Stimulated activated CD4-positive, alpha-beta T cell treated with anti-CD3 and anti-CD28 coated beads, Interleukin-4, amount 100 ng/mL, for 24 hours (primary cell): ENCODE data around the gene GPRC5B.

Experiments used
- DNase-seq: peaks from one replicate; pipeline ENCODE4 v3.0.0-alpha.2; 2020

Gene GPRC5B

GRCh38 chr16:19868421-19868820 lies 16.2 kb downstream of the GPRC5B start:
- DNase-seq: no peak

- no peak for DNase-seq
These were observed 20.1 kb downstream of the GPRC5B start for GRCh38 chr16:19864566-19864965.

- DNase-seq: no peak
These were observed 20.7 kb downstream of the GPRC5B start for GRCh38 chr16:19863990-19864389.

- no peak for DNase-seq
These were observed 22.8 kb downstream of the GPRC5B start for GRCh38 chr16:19861811-19862327.

GRCh38 chr16:19861133-19861532 lies 23.5 kb downstream of the GPRC5B start:
- no peak for DNase-seq

- DNase-seq: no peak
These were observed 24.2 kb downstream of the GPRC5B start for GRCh38 chr16:19860166-19861041.

- DNase-seq: no peak
These were observed 25.0 kb downstream of the GPRC5B start for GRCh38 chr16:19859603-19860002.

- DNase-seq: no peak
These were observed 25.5 kb downstream of the GPRC5B start for GRCh38 chr16:19859166-19859565.

- no peak for DNase-seq
These were observed 26.2 kb downstream of the GPRC5B start for GRCh38 chr16:19858340-19859018.

- no peak for DNase-seq
These were observed 26.9 kb downstream of the GPRC5B start for GRCh38 chr16:19857593-19858339.

GRCh38 chr16:19856120-19856519 lies 28.5 kb downstream of the GPRC5B start:
- DNase-seq: no peak

GRCh38 chr16:19854543-19854876 lies 30.1 kb downstream of the GPRC5B start:
- no peak for DNase-seq

- no peak for DNase-seq
These were observed 30.7 kb downstream of the GPRC5B start for GRCh38 chr16:19853742-19854542.

GRCh38 chr16:19853132-19853741 lies 31.4 kb downstream of the GPRC5B start:
- DNase-seq: no peak

- DNase-seq: no peak
These were observed 33.2 kb downstream of the GPRC5B start for GRCh38 chr16:19851476-19851875.

- no peak for DNase-seq
These were observed 34.4 kb downstream of the GPRC5B start for GRCh38 chr16:19850131-19850817.

- no peak for DNase-seq
These were observed 35.9 kb downstream of the GPRC5B start for GRCh38 chr16:19848756-19849155.

GRCh38 chr16:19846436-19846835 lies 38.2 kb downstream of the GPRC5B start:
- no peak for DNase-seq

GRCh38 chr16:19844945-19845641 lies 39.6 kb downstream of the GPRC5B start:
- DNase-seq: no peak

GRCh38 chr16:19843371-19843770 lies 41.3 kb downstream of the GPRC5B start:
- DNase-seq: no peak
